ENCODE results near the gene AKAP10. TPM values are rescaled to one million over a fixed set of nuclear protein-coding genes. Genes with fewer than 3 reads are reported as not detected.

AKAP10 gene
- total RNA-seq, 1 donor from 2014 or later: 27.8 TPM

DNA sequence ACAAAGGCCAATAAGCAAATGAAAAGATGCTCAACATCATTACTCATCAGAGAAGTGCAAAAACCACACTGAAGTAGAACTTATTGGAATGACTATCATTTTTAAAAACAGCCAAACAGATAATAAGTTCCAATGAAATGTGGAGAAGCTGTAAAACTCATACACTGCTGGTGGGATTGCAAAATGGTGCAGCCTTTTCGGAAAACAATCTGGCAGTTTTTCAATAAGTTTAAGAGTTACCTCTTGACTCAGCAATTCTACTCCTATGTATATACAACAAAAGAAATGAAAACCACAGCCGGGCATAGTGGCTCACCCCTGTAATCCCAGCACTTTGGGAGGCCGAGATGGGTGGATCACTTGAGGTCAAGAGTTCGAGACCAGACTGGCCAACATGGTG, 49.3 kb downstream of the AKAP10 start:
- Histone ChIP-seq H3K9me3 (ENCODE audit: insufficient read depth, low read depth, low read length) (no peaks in the 10 kb centered on the region), H3K79me2 (ENCODE audit: insufficient read depth, low read length) (no peaks in the 10 kb centered on the region), H3K4me2 (ENCODE audit: low read length) (no peak overlapping the region), H3K4me1 (ENCODE audit: insufficient read depth, low read length) (no peaks in the 10 kb centered on the region), H3K36me3 (ENCODE audit: insufficient read depth, low read length) (peaks cover 31% of the 10 kb centered on the region), H2AFZ (ENCODE audit: low read depth, low read length) (no peak overlapping the region), H3K4me3 (ENCODE audit: insufficient read depth, low read depth, low read length) (no peak overlapping the region), H3K27me3 (ENCODE audit: insufficient read depth, low read length) (no peaks in the 10 kb centered on the region), H4K20me1 (ENCODE audit: insufficient read depth, low read length) (no peaks in the 10 kb centered on the region), H3K9ac (ENCODE audit: low read length) (no peak overlapping the region), H3K27ac (ENCODE audit: low read depth, low read length) (no peak overlapping the region)
- DNase-seq (ENCODE audit: low read depth) (peak; percentile 63), FAIRE-seq (no peak)
- H3K4me1 Mint-ChIP-seq (ENCODE audit: low read depth, unreplicated experiment): peaks cover 3% of the 10 kb centered on the region
- TF ChIP-seq, protein P1, sequence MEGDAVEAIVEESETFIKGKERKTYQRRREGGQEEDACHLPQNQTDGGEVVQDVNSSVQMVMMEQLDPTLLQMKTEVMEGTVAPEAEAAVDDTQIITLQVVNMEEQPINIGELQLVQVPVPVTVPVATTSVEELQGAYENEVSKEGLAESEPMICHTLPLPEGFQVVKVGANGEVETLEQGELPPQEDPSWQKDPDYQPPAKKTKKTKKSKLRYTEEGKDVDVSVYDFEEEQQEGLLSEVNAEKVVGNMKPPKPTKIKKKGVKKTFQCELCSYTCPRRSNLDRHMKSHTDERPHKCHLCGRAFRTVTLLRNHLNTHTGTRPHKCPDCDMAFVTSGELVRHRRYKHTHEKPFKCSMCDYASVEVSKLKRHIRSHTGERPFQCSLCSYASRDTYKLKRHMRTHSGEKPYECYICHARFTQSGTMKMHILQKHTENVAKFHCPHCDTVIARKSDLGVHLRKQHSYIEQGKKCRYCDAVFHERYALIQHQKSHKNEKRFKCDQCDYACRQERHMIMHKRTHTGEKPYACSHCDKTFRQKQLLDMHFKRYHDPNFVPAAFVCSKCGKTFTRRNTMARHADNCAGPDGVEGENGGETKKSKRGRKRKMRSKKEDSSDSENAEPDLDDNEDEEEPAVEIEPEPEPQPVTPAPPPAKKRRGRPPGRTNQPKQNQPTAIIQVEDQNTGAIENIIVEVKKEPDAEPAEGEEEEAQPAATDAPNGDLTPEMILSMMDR (IDR thresholded peaks at IDR 0.05; ENCODE audit: insufficient read depth, low read depth, low read length): no peak
- no peak for TF ChIP-seq EZH2 (IDR thresholded peaks at IDR 0.05; ENCODE audit: insufficient read depth, low read length)
- H3K27ac Mint-ChIP-seq (ENCODE audit: unreplicated experiment): no peak overlapping the region
- H3K4me3 Mint-ChIP-seq (ENCODE audit: unreplicated experiment): no peak overlapping the region
- H3K36me3 Mint-ChIP-seq (ENCODE audit: low read depth, unreplicated experiment): peaks cover 26% of the 10 kb centered on the region
- H3K9me3 Mint-ChIP-seq (ENCODE audit: unreplicated experiment): peaks cover 2% of the 10 kb centered on the region
- no peaks in the 10 kb centered on the region for H3K27me3 Mint-ChIP-seq (ENCODE audit: low read depth, unreplicated experiment)

DNA sequence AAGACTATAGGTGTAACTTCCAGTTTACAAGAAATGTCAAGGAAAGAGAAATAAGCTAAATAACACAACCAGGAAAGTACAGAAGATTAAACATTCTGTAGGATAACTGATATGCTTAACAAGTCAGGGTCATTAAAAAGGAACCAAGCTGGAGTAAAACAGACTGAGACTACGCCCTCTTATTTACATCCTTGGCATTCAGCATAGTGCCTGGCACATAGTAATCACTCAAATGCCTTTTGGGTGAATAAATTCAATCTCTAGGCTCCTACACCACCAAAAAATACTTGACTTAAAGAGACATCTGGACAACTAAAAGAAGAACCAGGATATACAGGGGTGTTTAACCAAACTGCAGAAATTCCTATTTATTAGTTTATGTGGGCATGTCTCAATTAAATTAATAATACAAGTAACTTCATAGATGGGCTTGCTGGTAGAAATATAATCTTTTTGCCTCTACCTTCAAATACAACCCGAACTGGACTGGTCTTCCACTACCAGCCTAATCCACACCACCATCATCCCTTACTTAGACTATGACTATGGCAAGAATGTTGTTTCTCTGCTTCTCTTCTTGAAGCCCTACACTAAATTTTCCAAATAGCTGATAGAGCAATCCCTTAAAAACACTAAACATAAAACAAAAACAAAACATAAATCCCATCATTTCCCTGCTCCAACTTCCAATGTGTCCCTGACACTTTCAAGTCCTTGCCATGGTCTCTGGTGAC, 62.2 kb downstream of the AKAP10 start:
- Mint-ChIP-seq H3K9me3 (ENCODE audit: unreplicated experiment) (no peaks in the 10 kb centered on the region), H3K36me3 (ENCODE audit: low read depth, unreplicated experiment) (peaks cover 10% of the 10 kb centered on the region), H3K4me1 (ENCODE audit: low read depth, unreplicated experiment) (peaks cover 6% of the 10 kb centered on the region), H3K27ac (ENCODE audit: unreplicated experiment) (no peak overlapping the region), H3K27me3 (ENCODE audit: low read depth, unreplicated experiment) (no peaks in the 10 kb centered on the region), H3K4me3 (ENCODE audit: unreplicated experiment) (no peak overlapping the region)
- no peaks in the 10 kb centered on the region for H3K79me2 ChIP-seq (ENCODE audit: insufficient read depth, low read length)
- H3K27me3 ChIP-seq (ENCODE audit: insufficient read depth, low read length): no peaks in the 10 kb centered on the region
- no peak overlapping the region for H3K4me2 ChIP-seq (ENCODE audit: low read length)
- no peak overlapping the region for H3K27ac ChIP-seq (ENCODE audit: low read depth, low read length)
- no peaks in the 10 kb centered on the region for H3K9me3 ChIP-seq (ENCODE audit: insufficient read depth, low read depth, low read length)
- TF ChIP-seq EZH2 (IDR thresholded peaks at IDR 0.05; ENCODE audit: insufficient read depth, low read length): no peak
- TF ChIP-seq, protein P1 (IDR thresholded peaks at IDR 0.05; ENCODE audit: insufficient read depth, low read depth, low read length): no peak
- DNase-seq (ENCODE audit: low read depth) (no peak), FAIRE-seq (no peak)
- H4K20me1 ChIP-seq (ENCODE audit: insufficient read depth, low read length): peaks cover 12% of the 10 kb centered on the region
- no peak overlapping the region for H2AFZ ChIP-seq (ENCODE audit: low read depth, low read length)
- H3K4me1 ChIP-seq (ENCODE audit: insufficient read depth, low read length): no peaks in the 10 kb centered on the region
- H3K4me3 ChIP-seq (ENCODE audit: insufficient read depth, low read depth, low read length): no peak overlapping the region
- peaks cover 8% of the 10 kb centered on the region for H3K36me3 ChIP-seq (ENCODE audit: insufficient read depth, low read length)
- no peak overlapping the region for H3K9ac ChIP-seq (ENCODE audit: low read length)

- Mint-ChIP-seq H3K4me1 (ENCODE audit: low read depth, unreplicated experiment) (peaks cover 6% of the 10 kb centered on the region), H3K36me3 (ENCODE audit: low read depth, unreplicated experiment) (peaks cover 10% of the 10 kb centered on the region), H3K27ac (ENCODE audit: unreplicated experiment) (no peak overlapping the region), H3K27me3 (ENCODE audit: low read depth, unreplicated experiment) (no peaks in the 10 kb centered on the region), H3K4me3 (ENCODE audit: unreplicated experiment) (no peak overlapping the region), H3K9me3 (ENCODE audit: unreplicated experiment) (no peaks in the 10 kb centered on the region)
- Histone ChIP-seq H3K27ac (ENCODE audit: low read depth, low read length) (no peak overlapping the region), H3K9me3 (ENCODE audit: insufficient read depth, low read depth, low read length) (no peaks in the 10 kb centered on the region), H3K79me2 (ENCODE audit: insufficient read depth, low read length) (no peaks in the 10 kb centered on the region), H3K4me2 (ENCODE audit: low read length) (no peak overlapping the region), H3K4me1 (ENCODE audit: insufficient read depth, low read length) (no peaks in the 10 kb centered on the region), H3K27me3 (ENCODE audit: insufficient read depth, low read length) (no peaks in the 10 kb centered on the region), H3K36me3 (ENCODE audit: insufficient read depth, low read length) (peaks cover 23% of the 10 kb centered on the region), H3K4me3 (ENCODE audit: insufficient read depth, low read depth, low read length) (no peak overlapping the region), H2AFZ (ENCODE audit: low read depth, low read length) (no peak overlapping the region), H4K20me1 (ENCODE audit: insufficient read depth, low read length) (peaks cover 11% of the 10 kb centered on the region), H3K9ac (ENCODE audit: low read length) (no peak overlapping the region)
- FAIRE-seq: no peak
- no peak for DNase-seq (ENCODE audit: low read depth)
- TF ChIP-seq, protein P1 (IDR thresholded peaks at IDR 0.05; ENCODE audit: insufficient read depth, low read depth, low read length): no peak
- no peak for TF ChIP-seq EZH2 (IDR thresholded peaks at IDR 0.05; ENCODE audit: insufficient read depth, low read length)
Observed at GRCh38 chr17:19911033-19911432, 66.6 kb downstream of the AKAP10 start.
